ENCODE results near the gene CATSPERE.

The CATSPERE gene

DNA sequence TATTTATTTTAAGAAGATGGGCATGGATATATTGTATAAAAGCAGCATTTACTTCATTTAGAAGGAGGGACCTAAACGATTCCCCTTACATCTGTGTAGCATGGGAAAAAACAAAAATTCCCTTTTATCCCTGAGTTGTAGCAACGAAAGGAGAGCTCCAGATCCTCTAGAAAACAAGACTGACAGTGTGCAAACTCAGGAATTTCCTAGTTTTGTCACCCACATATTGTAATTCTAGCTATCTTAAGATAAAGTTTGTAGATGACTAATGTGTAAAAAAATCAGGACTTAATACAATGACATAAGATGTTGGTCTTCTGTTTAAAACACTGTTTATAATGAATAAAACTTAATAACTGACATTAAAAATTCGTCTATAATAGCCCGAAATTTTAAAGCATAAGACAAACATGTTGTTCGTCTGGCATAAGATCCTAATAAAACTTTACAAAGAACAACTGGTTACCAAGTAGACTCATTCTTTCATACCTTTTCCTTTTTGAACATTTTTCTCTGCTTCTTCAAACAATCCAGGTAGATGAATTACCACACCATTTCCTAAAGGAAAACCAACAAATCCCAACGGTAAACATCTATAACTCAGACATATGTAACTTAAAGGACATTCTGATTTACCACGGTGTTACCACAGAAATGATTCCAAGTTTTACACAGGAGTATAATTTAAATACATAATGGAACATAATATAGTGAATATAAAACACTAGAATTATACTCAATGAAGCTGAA lies 24.6 kb upstream of the CATSPERE start:
- ATAC-seq, result peak; percentile 11; the same call in 2 of the 3 replicates
- no peak for TF ChIP-seq ZC3H10 (CRISPR knock-in tag; IDR thresholded peaks at IDR 0.05)
- TF ChIP-seq TOX (CRISPR knock-in tag; IDR thresholded peaks at IDR 0.05; ENCODE audit: borderline replicate concordance), result peak; percentile 11; the same call in 1 of the 2 replicates
- TF ChIP-seq ZFP3 (CRISPR knock-in tag; IDR thresholded peaks at IDR 0.05), result no peak
- no peak for TF ChIP-seq POU6F1 (CRISPR knock-in tag; IDR thresholded peaks at IDR 0.05; ENCODE audit: borderline replicate concordance, low read depth)
- TF ChIP-seq, protein P1, sequence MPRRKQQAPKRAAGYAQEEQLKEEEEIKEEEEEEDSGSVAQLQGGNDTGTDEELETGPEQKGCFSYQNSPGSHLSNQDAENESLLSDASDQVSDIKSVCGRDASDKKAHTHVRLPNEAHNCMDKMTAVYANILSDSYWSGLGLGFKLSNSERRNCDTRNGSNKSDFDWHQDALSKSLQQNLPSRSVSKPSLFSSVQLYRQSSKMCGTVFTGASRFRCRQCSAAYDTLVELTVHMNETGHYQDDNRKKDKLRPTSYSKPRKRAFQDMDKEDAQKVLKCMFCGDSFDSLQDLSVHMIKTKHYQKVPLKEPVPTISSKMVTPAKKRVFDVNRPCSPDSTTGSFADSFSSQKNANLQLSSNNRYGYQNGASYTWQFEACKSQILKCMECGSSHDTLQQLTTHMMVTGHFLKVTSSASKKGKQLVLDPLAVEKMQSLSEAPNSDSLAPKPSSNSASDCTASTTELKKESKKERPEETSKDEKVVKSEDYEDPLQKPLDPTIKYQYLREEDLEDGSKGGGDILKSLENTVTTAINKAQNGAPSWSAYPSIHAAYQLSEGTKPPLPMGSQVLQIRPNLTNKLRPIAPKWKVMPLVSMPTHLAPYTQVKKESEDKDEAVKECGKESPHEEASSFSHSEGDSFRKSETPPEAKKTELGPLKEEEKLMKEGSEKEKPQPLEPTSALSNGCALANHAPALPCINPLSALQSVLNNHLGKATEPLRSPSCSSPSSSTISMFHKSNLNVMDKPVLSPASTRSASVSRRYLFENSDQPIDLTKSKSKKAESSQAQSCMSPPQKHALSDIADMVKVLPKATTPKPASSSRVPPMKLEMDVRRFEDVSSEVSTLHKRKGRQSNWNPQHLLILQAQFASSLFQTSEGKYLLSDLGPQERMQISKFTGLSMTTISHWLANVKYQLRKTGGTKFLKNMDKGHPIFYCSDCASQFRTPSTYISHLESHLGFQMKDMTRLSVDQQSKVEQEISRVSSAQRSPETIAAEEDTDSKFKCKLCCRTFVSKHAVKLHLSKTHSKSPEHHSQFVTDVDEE (CRISPR knock-in tag; IDR thresholded peaks at IDR 0.05), result no peak
- 0 out of 2 replicates have a peak, but pooled peaks have one; percentile 11 for TF ChIP-seq OSR1 (CRISPR knock-in tag; IDR thresholded peaks at IDR 0.05)
- TF ChIP-seq GLIS3 (CRISPR knock-in tag; IDR thresholded peaks at IDR 0.05), result no peak

DNA sequence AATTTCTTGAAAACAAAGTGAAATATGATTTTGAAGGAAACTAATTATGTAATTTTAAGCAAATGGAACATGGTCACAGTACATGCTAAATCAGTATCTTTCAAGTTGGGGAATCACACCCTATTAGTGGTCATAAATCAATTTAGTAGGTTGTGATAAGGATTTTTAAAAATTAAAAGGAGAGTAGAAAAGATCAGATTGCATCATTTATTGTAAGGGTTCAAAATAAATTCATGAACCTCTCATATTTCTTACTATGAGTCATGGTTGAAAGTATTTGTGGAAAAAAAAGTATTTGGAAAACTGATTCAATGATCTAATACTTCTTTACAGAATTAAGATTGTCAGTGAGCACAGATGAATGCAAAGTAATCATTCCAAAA lies 24.0 kb upstream of the CATSPERE start:
- TF ChIP-seq ZC3H10 (CRISPR knock-in tag; IDR thresholded peaks at IDR 0.05) (no peak), PPARA (CRISPR knock-in tag; IDR thresholded peaks at IDR 0.05; ENCODE audit: borderline replicate concordance) (no peak), RARB (CRISPR knock-in tag; IDR thresholded peaks at IDR 0.05) (no peak)
- peak; percentile 49 for ATAC-seq

DNA sequence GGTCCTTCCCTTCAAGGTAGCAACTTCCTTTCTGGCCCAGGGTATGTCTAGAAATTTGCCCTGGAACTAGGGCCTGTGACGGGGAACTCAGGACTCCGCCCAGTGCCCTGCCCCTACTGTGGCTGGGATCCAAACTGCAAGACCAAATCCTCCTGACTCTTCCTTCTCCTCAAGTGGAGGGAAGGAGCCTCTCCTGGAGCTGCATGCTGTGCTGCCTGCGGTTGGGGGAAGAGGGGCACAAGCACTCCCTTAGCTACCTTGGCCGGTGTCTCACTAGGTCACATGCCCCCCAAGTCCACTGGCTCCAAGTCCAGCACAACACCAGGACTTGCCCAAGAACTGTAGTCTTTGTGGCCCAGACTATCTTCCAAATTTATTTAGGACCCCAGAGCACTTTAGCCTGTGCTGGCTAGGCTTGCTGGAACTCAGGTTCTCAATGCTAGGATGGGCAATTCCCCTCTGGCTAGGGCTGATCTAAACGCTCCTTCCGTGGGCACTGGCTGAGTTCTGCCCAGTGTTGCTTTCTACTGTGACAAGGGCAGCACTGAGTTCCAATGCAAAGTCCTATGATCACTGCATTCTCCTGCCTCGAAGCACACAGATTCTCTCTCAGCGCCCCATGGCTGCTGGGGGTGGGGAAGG lies 21.6 kb upstream of the CATSPERE start:
- ATAC-seq, result peak; percentile 11; the same call in 2 of the 3 replicates
- TF ChIP-seq CREB5 (CRISPR knock-in tag; IDR thresholded peaks at IDR 0.05; ENCODE audit: low read depth), result no peak
- TF ChIP-seq BACH2 (CRISPR knock-in tag; IDR thresholded peaks at IDR 0.05; ENCODE audit: borderline replicate concordance), result no peak
- no peak for TF ChIP-seq CSDC2 (CRISPR knock-in tag; IDR thresholded peaks at IDR 0.05)
- no peak for TF ChIP-seq RARB (CRISPR knock-in tag; IDR thresholded peaks at IDR 0.05)
- TF ChIP-seq ARNTL (CRISPR knock-in tag; IDR thresholded peaks at IDR 0.05; ENCODE audit: borderline replicate concordance, low read depth), result no peak
- TF ChIP-seq ZC3H10 (CRISPR knock-in tag; IDR thresholded peaks at IDR 0.05), result no peak

GRCh38 chr1:244442850-244443249 lies 18.2 kb upstream of the CATSPERE start:
- ATAC-seq, result no peak
- TF ChIP-seq ZNF8 (CRISPR knock-in tag; IDR thresholded peaks at IDR 0.05), result no peak
- TF ChIP-seq, protein P2, sequence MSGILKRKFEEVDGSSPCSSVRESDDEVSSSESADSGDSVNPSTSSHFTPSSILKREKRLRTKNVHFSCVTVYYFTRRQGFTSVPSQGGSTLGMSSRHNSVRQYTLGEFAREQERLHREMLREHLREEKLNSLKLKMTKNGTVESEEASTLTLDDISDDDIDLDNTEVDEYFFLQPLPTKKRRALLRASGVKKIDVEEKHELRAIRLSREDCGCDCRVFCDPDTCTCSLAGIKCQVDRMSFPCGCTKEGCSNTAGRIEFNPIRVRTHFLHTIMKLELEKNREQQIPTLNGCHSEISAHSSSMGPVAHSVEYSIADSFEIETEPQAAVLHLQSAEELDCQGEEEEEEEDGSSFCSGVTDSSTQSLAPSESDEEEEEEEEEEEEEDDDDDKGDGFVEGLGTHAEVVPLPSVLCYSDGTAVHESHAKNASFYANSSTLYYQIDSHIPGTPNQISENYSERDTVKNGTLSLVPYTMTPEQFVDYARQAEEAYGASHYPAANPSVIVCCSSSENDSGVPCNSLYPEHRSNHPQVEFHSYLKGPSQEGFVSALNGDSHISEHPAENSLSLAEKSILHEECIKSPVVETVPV (CRISPR knock-in tag; IDR thresholded peaks at IDR 0.05), result no peak
- no peak for TF ChIP-seq POU6F1 (CRISPR knock-in tag; IDR thresholded peaks at IDR 0.05; ENCODE audit: borderline replicate concordance, low read depth)
- no peak for TF ChIP-seq CSDC2 (CRISPR knock-in tag; IDR thresholded peaks at IDR 0.05)
- TF ChIP-seq GLIS3 (CRISPR knock-in tag; IDR thresholded peaks at IDR 0.05), result no peak
- no peak for TF ChIP-seq ZNF70 (CRISPR knock-in tag; IDR thresholded peaks at IDR 0.05)
- no peak for TF ChIP-seq OSR1 (CRISPR knock-in tag; IDR thresholded peaks at IDR 0.05)
- TF ChIP-seq, protein P1 (CRISPR knock-in tag; IDR thresholded peaks at IDR 0.05), result no peak

Measured in SK-N-SH treated with all-trans-retinoic acid at 6 μM for 48 hours (cell line).